Measurements from ENCODE around the gene LNPEP.

DNA sequence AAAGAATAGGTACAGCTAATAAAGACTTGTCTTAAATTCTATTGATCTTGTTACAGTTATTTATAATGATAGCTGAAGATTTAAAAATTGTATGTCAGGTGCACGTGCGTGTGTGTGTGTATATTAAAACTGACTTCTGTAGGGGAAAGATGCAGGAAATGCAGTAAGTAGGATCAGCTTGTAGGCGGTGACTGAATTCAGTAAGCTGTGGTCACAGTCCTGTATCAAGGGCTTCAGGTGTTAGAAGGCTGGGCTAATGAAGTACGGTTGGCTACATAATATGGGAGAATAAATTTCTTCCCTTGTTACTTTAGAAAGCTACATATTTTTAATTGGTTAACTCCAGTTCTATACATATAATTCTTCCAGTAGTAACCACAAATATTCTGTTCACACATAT lies 54.2 kb downstream of the LNPEP start:
- TF ChIP-seq POLR2AphosphoS5 (IDR thresholded peaks at IDR 0.05; ENCODE audit: borderline replicate concordance, low read depth, low read length) (no peak), EZH2 (IDR thresholded peaks at IDR 0.05) (no peak)

All from SK-N-MC (cell line).